GM19468 (cell line): ENCODE results near the gene APOL3.
"Not testable (repeated sequence)": the region's sequence is repeated elsewhere in the genome, so short reads cannot be mapped to it uniquely, and the experiment has no call there.

Experiments
- ATAC-seq: cut with Tn5 transposase; IDR thresholded peaks from one replicate; pipeline ENCODE4 v1.9.1; 2021; ENCODE audit warnings: mild to moderate bottlenecking, moderate library complexity, moderate number of reproducible peaks; ENCODE audit not compliant: unreplicated experiment; ENCODE audit errors: extremely low read depth

Gene APOL3

GRCh38 chr22:36162127-36163034 lies 1.8 kb upstream of the APOL3 start:
- peak; percentile 42 for ATAC-seq

GRCh38 chr22:36161793-36162126 lies 1.2 kb upstream of the APOL3 start:
- not testable (repeated sequence) for ATAC-seq

GRCh38 chr22:36156515-36157419 lies 3.8 kb downstream of the APOL3 start:
- no peak for ATAC-seq

GRCh38 chr22:36156119-36156514 lies 4.4 kb downstream of the APOL3 start:
- ATAC-seq, result no peak

GRCh38 chr22:36155702-36156101 lies 4.9 kb downstream of the APOL3 start:
- ATAC-seq, result no peak

- ATAC-seq, result no peak
Observed at GRCh38 chr22:36154423-36154945, 6.1 kb downstream of the APOL3 start.

GRCh38 chr22:36153501-36154422 lies 6.8 kb downstream of the APOL3 start:
- ATAC-seq, result no peak

- ATAC-seq, result not testable (repeated sequence)
Observed at GRCh38 chr22:36152821-36153220, 7.7 kb downstream of the APOL3 start.

GRCh38 chr22:36152088-36152487 lies 8.5 kb downstream of the APOL3 start:
- no peak for ATAC-seq

- ATAC-seq, result no peak
Observed at GRCh38 chr22:36151006-36151595, 9.5 kb downstream of the APOL3 start.

GRCh38 chr22:36149441-36149840 lies 11.1 kb downstream of the APOL3 start:
- no peak for ATAC-seq

- no peak for ATAC-seq
Observed at GRCh38 chr22:36148411-36148810, 12.1 kb downstream of the APOL3 start.

GRCh38 chr22:36147196-36147791 lies 13.3 kb downstream of the APOL3 start:
- ATAC-seq, result no peak

- ATAC-seq, result no peak
Observed at GRCh38 chr22:36145881-36146280, 14.7 kb downstream of the APOL3 start.

- ATAC-seq, result no peak
Observed at GRCh38 chr22:36144886-36145541, 15.5 kb downstream of the APOL3 start.

GRCh38 chr22:36143956-36144355 lies 16.6 kb downstream of the APOL3 start:
- no peak for ATAC-seq

- no peak for ATAC-seq
Observed at GRCh38 chr22:36143066-36143815, 17.3 kb downstream of the APOL3 start.

GRCh38 chr22:36141481-36141880 lies 19.1 kb downstream of the APOL3 start:
- ATAC-seq, result no peak
